ENCODE results near the gene TANC1.

GRCh38 chr2:159157361-159158209, 189.1 kb downstream of the TANC1 start:
- no peak for TF ChIP-seq SMC3 (conservative IDR thresholded peaks at IDR 0.05; ENCODE audit: poor library complexity)
- TF ChIP-seq CTCF (IDR thresholded peaks at IDR 0.05; ENCODE audit: poor library complexity, severe bottlenecking), result no peak
- TF ChIP-seq EZH2 (IDR thresholded peaks at IDR 0.05; ENCODE audit: borderline replicate concordance, insufficient read depth, low read length, poor library complexity, severe bottlenecking), result no peak
- TF ChIP-seq EP300 (conservative IDR thresholded peaks at IDR 0.05; ENCODE audit: poor library complexity, severe bottlenecking), result no peak

Data from neural cell (in vitro differentiated cells).